Esophagus squamous epithelium (tissue), 5 donors: ENCODE results near the gene PDAP1. TPM values are rescaled to one million over a fixed set of nuclear protein-coding genes. Genes with fewer than 3 reads are reported as not detected.
A peak's percentile ranks its signal among the peaks of the same experiment; 100 is the strongest.
"Not testable (repeated sequence)": the region's sequence is repeated elsewhere in the genome, so short reads cannot be mapped to it uniquely, and the experiment has no call there.

Source experiments
- DNase-seq: peaks from one replicate; lab custom pipeline; 2025; lab: John Stamatoyannopoulos, UW
- H3K27ac ChIP-seq, 4 donors: fragments of 200-600 bp; sonication (generic); one replicate each; pipeline ENCODE4 v1.5.1; 2016 to 2019; ENCODE audit warnings: mild to moderate bottlenecking in 1 of 4
- H3K27me3 ChIP-seq, 4 donors: fragments of 200-600 bp; sonication (generic); 1 replicate in 3 of 4; 2 replicates in 1 of 4; pipeline versions ENCODE4 v1.5.1 to v1.6.0; 2017 to 2021; ENCODE audit warnings: antibody characterized with exemption in 1 of 4
- H3K36me3 ChIP-seq, 3 donors: fragments of 200-600 bp; sonication (generic); one replicate each; pipeline ENCODE4 v1.5.1; 2016 to 2019
- H3K4me1 ChIP-seq, 3 donors: fragments of 200-600 bp; sonication (generic); one replicate each; pipeline ENCODE4 v1.5.1; 2017 to 2019
- H3K4me3 ChIP-seq, 4 donors: fragments of 200-600 bp; sonication (generic); 1 replicate in 3 of 4; 2 replicates in 1 of 4; pipeline ENCODE4 v1.5.1; 2016 to 2019; ENCODE audit warnings: mild to moderate bottlenecking in 2 of 4, moderate library complexity in 1 of 4
- H3K9me3 ChIP-seq, 3 donors: fragments of 200-600 bp; sonication (generic); one replicate each; pipeline ENCODE4 v1.5.1; 2016 to 2019
- POLR2A ChIP-seq, 4 donors: fragments of 450-650 bp; IDR thresholded peaks; one replicate each; pipeline ENCODE4 v1.6.1; 2017; ENCODE audit warnings: antibody characterized with exemption in 4 of 4, mild to moderate bottlenecking in 4 of 4, moderate library complexity in 3 of 4
- WGBS, 2 donors: methylation state at CpG; one replicate each; pipeline ENCODE4 v1.1.5; 2018; 5-methylcytosine and 5-hydroxymethylcytosine counted together
- intact Hi-C: fragments of 100-400 bp; cut with DNase I; formaldehyde crosslinking; loops from one replicate; pipeline ENCODE4 v1.15.0; 2022
- total RNA-seq, 4 donors: library from RNA; depleted of rRNA; stranded (reverse); fragments of >200 nt; gene quantifications; one replicate each; pipeline ENCODE4 v1.1.0, GENCODE V29; 2016
- TF ChIP-seq, protein P1 (sequence below), 6 experiments: fragments of 450-650 bp in 4 of 6; fragments of 200-600 bp in 2 of 6; sonication (generic) in 2 of 6; IDR thresholded peaks; one replicate each; pipeline ENCODE4 v1.5.1; 2016 to 2019; ENCODE audit warnings: antibody characterized with exemption in 6 of 6, mild to moderate bottlenecking in 4 of 6, moderate library complexity in 4 of 6
- donor health status: DM: yes; HTN: yes; CAD: no.

The PDAP1 gene
- total RNA-seq, 4 donors from 2014 or later = 79.2 to 120 (median 98.3) TPM

GRCh38 chr7:99392659-99393354, 15.6 kb downstream of the PDAP1 start:
- TF ChIP-seq, protein P1, sequence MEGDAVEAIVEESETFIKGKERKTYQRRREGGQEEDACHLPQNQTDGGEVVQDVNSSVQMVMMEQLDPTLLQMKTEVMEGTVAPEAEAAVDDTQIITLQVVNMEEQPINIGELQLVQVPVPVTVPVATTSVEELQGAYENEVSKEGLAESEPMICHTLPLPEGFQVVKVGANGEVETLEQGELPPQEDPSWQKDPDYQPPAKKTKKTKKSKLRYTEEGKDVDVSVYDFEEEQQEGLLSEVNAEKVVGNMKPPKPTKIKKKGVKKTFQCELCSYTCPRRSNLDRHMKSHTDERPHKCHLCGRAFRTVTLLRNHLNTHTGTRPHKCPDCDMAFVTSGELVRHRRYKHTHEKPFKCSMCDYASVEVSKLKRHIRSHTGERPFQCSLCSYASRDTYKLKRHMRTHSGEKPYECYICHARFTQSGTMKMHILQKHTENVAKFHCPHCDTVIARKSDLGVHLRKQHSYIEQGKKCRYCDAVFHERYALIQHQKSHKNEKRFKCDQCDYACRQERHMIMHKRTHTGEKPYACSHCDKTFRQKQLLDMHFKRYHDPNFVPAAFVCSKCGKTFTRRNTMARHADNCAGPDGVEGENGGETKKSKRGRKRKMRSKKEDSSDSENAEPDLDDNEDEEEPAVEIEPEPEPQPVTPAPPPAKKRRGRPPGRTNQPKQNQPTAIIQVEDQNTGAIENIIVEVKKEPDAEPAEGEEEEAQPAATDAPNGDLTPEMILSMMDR (IDR thresholded peaks at IDR 0.05) = no peak
- TF ChIP-seq POLR2A (IDR thresholded peaks at IDR 0.05) = peak in 1 of 4 donors; percentile 28
- WGBS, 2 donors = 11 to 13% methylated on average over 6 to 7 of the region's 68 CpGs
- H3K9me3 ChIP-seq = no peaks in the 10 kb centered on the region
- H3K27ac ChIP-seq = peak overlapping the region; percentile 80 to 89 (median 86)
- H3K36me3 ChIP-seq = peaks cover 18 to 86% (median 49%) of the 10 kb centered on the region in 3 donors
- intact Hi-C loops = no loop called here
- H3K27me3 ChIP-seq = no peaks in the 10 kb centered on the region
- H3K4me3 ChIP-seq = peak overlapping the region; percentile 47 to 73 (median 62)
- DNase-seq = no peak
- H3K4me1 ChIP-seq = peaks cover 16 to 24% (median 20%) of the 10 kb centered on the region in 3 donors

DNA sequence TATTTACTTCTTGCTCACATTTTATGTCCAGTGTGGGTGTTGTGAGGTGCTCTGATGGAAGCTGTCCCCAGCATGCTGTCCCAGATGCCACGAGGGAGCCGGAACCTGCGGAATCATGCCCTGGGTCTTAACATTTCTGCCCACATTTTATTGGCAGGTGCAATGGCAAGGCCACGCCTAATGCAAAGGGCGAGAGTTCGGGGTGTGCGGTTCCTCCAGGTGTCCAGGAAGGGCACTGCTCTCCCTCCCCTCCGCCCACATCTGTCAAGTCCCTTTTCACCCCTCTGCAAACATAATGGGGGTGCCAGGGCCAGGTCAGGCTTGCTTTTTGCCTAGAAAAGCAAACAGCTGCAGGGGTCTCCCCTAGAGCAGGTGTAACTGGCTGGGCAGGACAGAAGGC, 16.4 kb downstream of the PDAP1 start:
- TF ChIP-seq POLR2A (IDR thresholded peaks at IDR 0.05) = peak in 1 of 4 donors; percentile 8
- TF ChIP-seq, protein P1 (IDR thresholded peaks at IDR 0.05) = no peak
- peak overlapping the region; percentile 47 to 73 (median 62) for H3K4me3 ChIP-seq
- 49 to 84% methylated on average over 3 to 8 of the region's 8 CpGs for WGBS, 2 donors
- H3K36me3 ChIP-seq = peaks cover 18 to 85% (median 48%) of the 10 kb centered on the region in 3 donors
- peaks cover 16 to 24% (median 20%) of the 10 kb centered on the region in 3 donors for H3K4me1 ChIP-seq
- H3K27me3 ChIP-seq = no peaks in the 10 kb centered on the region
- DNase-seq = no peak
- peak overlapping the region; percentile 80 to 89 (median 86) for H3K27ac ChIP-seq
- intact Hi-C loops = no loop called here
- H3K9me3 ChIP-seq = no peaks in the 10 kb centered on the region

- H3K4me3 ChIP-seq = no peak overlapping the region
- TF ChIP-seq POLR2A (IDR thresholded peaks at IDR 0.05) = no peak
- TF ChIP-seq, protein P1 (IDR thresholded peaks at IDR 0.05) = no peak
- H3K27ac ChIP-seq = no peak overlapping the region
- no peaks in the 10 kb centered on the region for H3K27me3 ChIP-seq
- intact Hi-C loops = no loop called here
- 92 to 98% methylated on average over 7 to 12 of the region's 23 CpGs for WGBS, 2 donors
- H3K9me3 ChIP-seq = no peaks in the 10 kb centered on the region
- peaks cover 16 to 24% (median 20%) of the 10 kb centered on the region in 3 donors for H3K4me1 ChIP-seq
- DNase-seq = no peak
- H3K36me3 ChIP-seq = peaks cover 11 to 85% (median 48%) of the 10 kb centered on the region in 3 donors
Measured at GRCh38 chr7:99390941-99391602, 17.3 kb downstream of the PDAP1 start.

GRCh38 chr7:99389772-99390171, 18.6 kb downstream of the PDAP1 start:
- 96 to 100% methylated on average over 5 to 6 of the region's 13 CpGs for WGBS, 2 donors
- no peaks in the 10 kb centered on the region for H3K27me3 ChIP-seq
- H3K27ac ChIP-seq = no peak overlapping the region
- intact Hi-C loops = no loop called here
- TF ChIP-seq, protein P1 (IDR thresholded peaks at IDR 0.05) = no peak
- no peak for TF ChIP-seq POLR2A (IDR thresholded peaks at IDR 0.05)
- DNase-seq = no peak
- H3K4me1 ChIP-seq = peaks cover 16 to 29% (median 20%) of the 10 kb centered on the region in 3 donors
- no peak overlapping the region for H3K4me3 ChIP-seq
- no peaks in the 10 kb centered on the region for H3K9me3 ChIP-seq
- H3K36me3 ChIP-seq = peaks cover 11 to 81% (median 43%) of the 10 kb centered on the region in 3 donors

GRCh38 chr7:99387912-99388311, 20.5 kb downstream of the PDAP1 start:
- 94 to 96% methylated on average over 9 to 19 of the region's 20 CpGs for WGBS, 2 donors
- Histone ChIP-seq H3K4me3 (no peak overlapping the region), H3K9me3 (no peaks in the 10 kb centered on the region), H3K27me3 (no peaks in the 10 kb centered on the region), H3K36me3 (peaks cover 11 to 68% (median 43%) of the 10 kb centered on the region in 3 donors), H3K27ac (no peak overlapping the region), H3K4me1 (peaks cover 7 to 17% (median 10%) of the 10 kb centered on the region in 3 donors)
- TF ChIP-seq POLR2A (IDR thresholded peaks at IDR 0.05) = no peak
- TF ChIP-seq, protein P1 (IDR thresholded peaks at IDR 0.05) = no peak
- intact Hi-C loops = no loop called here
- DNase-seq = no peak

DNA sequence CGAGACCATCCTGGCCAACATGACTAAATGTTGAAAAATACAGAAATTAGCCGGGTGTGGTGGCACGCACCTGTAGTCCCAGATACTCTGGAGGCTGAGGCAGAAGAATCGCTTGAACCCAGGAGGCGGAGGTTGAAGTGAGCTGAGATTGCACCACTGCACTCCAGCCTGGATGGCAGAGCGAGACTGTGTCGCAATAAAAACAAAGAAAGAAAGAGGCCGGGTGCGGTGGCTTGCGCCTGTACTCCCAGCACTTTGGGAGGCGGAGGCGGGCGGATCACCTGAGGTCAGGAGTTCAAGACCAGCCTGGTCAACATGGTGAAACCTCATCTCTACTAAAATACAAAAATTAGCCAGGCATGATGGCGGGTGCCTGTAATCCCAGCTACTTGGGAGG, 21.2 kb downstream of the PDAP1 start:
- Histone ChIP-seq H3K4me1 (peaks cover 3 to 12% (median 4%) of the 10 kb centered on the region in 3 donors), H3K36me3 (peaks cover 11 to 68% (median 43%) of the 10 kb centered on the region in 3 donors)
- H3K27ac ChIP-seq, H3K27me3 ChIP-seq, H3K4me3 ChIP-seq, intact Hi-C loops, H3K9me3 ChIP-seq, DNase-seq: not testable (repeated sequence)
- 81 to 86% methylated on average over 9 to 14 of the region's 14 CpGs for WGBS, 2 donors
